K562 (cell line): ENCODE measurements around the gene PLXDC1. TPM values are rescaled to one million over a fixed set of nuclear protein-coding genes. Genes with fewer than 3 reads are reported as not detected.

Experiments used
- TBL1XR1 ChIP-seq, 2 experiments: IDR thresholded peaks; 2 replicates each; pipeline ENCODE4 v1.6.1; 2012; ENCODE audit warnings: improper control_type of control experiment in 2 of 2, low read length in 2 of 2, mild to moderate bottlenecking in 1 of 2
- ZFP1 ChIP-seq: fragments of 450-650 bp; formaldehyde crosslinking; IDR thresholded peaks from 2 replicates; pipeline ENCODE4 v1.4.0; 2020; ENCODE audit warnings: mild to moderate bottlenecking, mixed read lengths
- ZNF124 ChIP-seq: sonication (generic); formaldehyde crosslinking; IDR thresholded peaks from 2 replicates; pipeline ENCODE4 v1.8.1; 2022; ENCODE audit warnings: missing genetic modification reagents
- polyA plus RNA-seq, 8 experiments: library from polyadenylated mRNA; depleted of rRNA in 4 of 8; stranded (reverse) in 5 of 8; unstranded in 3 of 8; fragments of >200 nt; fragmentation: Nextera tagmentation in 2 of 8; fragmentation: Illumina TruSeq in 1 of 8; extraction: Ambion mirVana in 2 of 8; extraction: Trizol in 1 of 8; gene quantifications; 2 replicates each; pipeline versions ENCODE4 v1.2.1 to v1.2.3, GENCODE V29; 2011 to 2014; ENCODE audit warnings: inconsistent platforms in 1 of 8, missing spikeins in 1 of 8
- total RNA-seq, 7 experiments: library from RNA; depleted of rRNA in 6 of 7; stranded (reverse); fragments of >200 nt in 6 of 7; fragmentation: Illumina TruSeq in 2 of 7; extraction: Trizol in 2 of 7; gene quantifications; 2 replicates each; pipeline versions ENCODE4 v1.2.1 to v1.2.3, GENCODE V29; 2011 to 2021; ENCODE audit warnings: low replicate concordance in 1 of 7
- TF ChIP-seq, protein P1 (sequence below): fragments of 450-650 bp; IDR thresholded peaks from 2 replicates; pipeline ENCODE4 v1.6.1; 2016; ENCODE audit warnings: low read depth
- TF ChIP-seq, protein P2 (sequence below): fragments of 450-650 bp; formaldehyde crosslinking; IDR thresholded peaks from 2 replicates; pipeline ENCODE4 v1.4.0; 2020; ENCODE audit warnings: mild to moderate bottlenecking, moderate library complexity

PLXDC1 gene
- total and polyA plus RNA-seq, 9 of the 15 experiments (the other 6 are each of a cell fraction or from before 2014, with no cell fraction given), result not detected

DNA sequence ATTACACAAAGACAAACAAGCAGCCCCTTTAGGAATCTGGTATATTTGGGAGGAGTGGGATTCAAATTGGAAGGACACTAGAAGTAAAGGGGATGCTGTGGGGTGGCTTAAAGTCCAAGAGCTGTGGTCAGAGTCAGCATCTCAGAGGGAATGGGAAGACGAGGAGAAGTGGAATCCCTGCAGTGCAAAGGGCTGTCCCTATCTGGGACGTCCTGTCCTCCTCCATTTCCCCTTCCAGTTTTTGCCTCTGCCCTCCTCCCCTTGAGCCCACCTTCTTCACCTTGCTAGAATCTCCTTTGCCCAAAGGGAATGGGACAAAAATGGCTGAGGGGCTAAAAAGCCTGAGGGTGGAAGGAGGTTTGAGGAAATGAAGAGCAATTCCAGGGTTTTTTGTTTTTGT lies 4.2 kb upstream of the PLXDC1 start (continued):
- TF ChIP-seq, protein P1, sequence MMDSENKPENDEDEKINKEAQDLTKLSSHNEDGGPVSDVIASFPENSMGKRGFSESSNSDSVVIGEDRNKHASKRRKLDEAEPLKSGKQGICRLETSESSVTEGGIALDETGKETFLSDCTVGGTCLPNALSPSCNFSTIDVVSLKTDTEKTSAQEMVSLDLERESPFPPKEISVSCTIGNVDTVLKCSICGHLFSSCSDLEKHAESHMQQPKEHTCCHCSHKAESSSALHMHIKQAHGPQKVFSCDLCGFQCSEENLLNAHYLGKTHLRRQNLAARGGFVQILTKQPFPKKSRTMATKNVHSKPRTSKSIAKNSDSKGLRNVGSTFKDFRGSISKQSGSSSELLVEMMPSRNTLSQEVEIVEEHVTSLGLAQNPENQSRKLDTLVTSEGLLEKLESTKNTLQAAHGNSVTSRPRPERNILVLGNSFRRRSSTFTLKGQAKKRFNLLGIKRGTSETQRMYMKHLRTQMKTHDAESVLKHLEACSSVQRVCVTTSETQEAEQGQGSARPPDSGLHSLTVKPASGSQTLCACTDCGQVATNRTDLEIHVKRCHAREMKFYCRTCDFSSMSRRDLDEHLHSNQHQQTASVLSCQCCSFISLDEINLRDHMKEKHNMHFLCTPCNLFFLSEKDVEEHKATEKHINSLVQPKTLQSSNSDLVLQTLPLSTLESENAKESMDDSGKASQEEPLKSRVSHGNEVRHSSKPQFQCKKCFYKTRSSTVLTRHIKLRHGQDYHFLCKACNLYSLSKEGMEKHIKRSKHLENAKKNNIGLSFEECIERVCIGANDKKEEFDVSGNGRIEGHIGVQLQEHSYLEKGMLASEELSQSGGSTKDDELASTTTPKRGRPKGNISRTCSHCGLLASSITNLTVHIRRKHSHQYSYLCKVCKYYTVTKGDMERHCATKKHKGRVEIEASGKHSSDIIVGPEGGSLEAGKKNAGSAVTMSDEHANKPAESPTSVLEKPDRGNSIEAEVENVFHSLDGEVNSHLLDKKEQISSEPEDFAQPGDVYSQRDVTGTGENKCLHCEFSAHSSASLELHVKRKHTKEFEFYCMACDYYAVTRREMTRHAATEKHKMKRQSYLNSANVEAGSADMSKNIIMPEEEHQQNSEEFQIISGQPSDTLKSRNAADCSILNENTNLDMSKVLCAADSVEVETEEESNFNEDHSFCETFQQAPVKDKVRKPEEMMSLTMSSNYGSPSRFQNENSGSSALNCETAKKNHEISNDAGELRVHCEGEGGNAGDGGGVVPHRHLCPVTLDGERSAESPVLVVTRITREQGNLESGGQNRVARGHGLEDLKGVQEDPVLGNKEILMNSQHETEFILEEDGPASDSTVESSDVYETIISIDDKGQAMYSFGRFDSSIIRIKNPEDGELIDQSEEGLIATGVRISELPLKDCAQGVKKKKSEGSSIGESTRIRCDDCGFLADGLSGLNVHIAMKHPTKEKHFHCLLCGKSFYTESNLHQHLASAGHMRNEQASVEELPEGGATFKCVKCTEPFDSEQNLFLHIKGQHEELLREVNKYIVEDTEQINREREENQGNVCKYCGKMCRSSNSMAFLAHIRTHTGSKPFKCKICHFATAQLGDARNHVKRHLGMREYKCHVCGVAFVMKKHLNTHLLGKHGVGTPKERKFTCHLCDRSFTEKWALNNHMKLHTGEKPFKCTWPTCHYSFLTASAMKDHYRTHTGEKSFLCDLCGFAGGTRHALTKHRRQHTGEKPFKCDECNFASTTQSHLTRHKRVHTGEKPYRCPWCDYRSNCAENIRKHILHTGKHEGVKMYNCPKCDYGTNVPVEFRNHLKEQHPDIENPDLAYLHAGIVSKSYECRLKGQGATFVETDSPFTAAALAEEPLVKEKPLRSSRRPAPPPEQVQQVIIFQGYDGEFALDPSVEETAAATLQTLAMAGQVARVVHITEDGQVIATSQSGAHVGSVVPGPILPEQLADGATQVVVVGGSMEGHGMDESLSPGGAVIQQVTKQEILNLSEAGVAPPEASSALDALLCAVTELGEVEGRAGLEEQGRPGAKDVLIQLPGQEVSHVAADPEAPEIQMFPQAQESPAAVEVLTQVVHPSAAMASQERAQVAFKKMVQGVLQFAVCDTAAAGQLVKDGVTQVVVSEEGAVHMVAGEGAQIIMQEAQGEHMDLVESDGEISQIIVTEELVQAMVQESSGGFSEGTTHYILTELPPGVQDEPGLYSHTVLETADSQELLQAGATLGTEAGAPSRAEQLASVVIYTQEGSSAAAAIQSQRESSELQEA, result no peak
- TF ChIP-seq ZNF124 (CRISPR knock-in tag) (no peak), TBL1XR1 (IDR thresholded peaks at IDR 0.05; ENCODE audit: low read length in 2 of 2) (no peak), ZFP1 (no peak)
- TF ChIP-seq, protein P2, sequence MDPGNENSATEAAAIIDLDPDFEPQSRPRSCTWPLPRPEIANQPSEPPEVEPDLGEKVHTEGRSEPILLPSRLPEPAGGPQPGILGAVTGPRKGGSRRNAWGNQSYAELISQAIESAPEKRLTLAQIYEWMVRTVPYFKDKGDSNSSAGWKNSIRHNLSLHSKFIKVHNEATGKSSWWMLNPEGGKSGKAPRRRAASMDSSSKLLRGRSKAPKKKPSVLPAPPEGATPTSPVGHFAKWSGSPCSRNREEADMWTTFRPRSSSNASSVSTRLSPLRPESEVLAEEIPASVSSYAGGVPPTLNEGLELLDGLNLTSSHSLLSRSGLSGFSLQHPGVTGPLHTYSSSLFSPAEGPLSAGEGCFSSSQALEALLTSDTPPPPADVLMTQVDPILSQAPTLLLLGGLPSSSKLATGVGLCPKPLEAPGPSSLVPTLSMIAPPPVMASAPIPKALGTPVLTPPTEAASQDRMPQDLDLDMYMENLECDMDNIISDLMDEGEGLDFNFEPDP (CRISPR knock-in tag), result no peak
